Mucosa of descending colon (tissue), 3 donors: ENCODE measurements around the gene IFI27L1. TPM values are rescaled to one million over a fixed set of nuclear protein-coding genes. Genes with fewer than 3 reads are reported as not detected.

Source experiments
- ATAC-seq: fragments of 200-7000 bp; cut with Tn5 transposase; one replicate; pipeline ENCODE4 v1.9.1; 2020; ENCODE audit warnings: mild to moderate bottlenecking, moderate library complexity
- DNase-seq, 3 donors: peaks; one replicate each; pipeline ENCODE4 v3.0.0-alpha.2; 2020
- H3K36me3 ChIP-seq: fragments of 200-600 bp; one replicate; pipeline ENCODE4 v1.8.0; 2021; ENCODE audit warnings: low read depth, mild to moderate bottlenecking
- H3K4me1 ChIP-seq: fragments of 200-600 bp; one replicate; pipeline ENCODE4 v1.8.0; 2021; ENCODE audit warnings: low read depth, mild to moderate bottlenecking
- H3K4me3 ChIP-seq: fragments of 200-600 bp; one replicate; pipeline ENCODE4 v1.8.0; 2021; ENCODE audit warnings: mild to moderate bottlenecking
- H3K9me3 ChIP-seq: fragments of 200-600 bp; one replicate; pipeline ENCODE4 v1.8.0; 2021; ENCODE audit warnings: mild to moderate bottlenecking
- intact Hi-C, 2 donors: fragments of 100-400 bp; cut with DNase I in 1 of 2; cut with micrococcal nuclease in 1 of 2; formaldehyde crosslinking; loops; one replicate each; pipeline versions ENCODE4 v1.11.0 to v1.11.1; 2022; cut with DNase I, micrococcal nuclease
- total RNA-seq, 3 donors: library from RNA; stranded (reverse); fragmentation: NEBNext Ultra II Directional in 2 of 3; extraction: Animal tissue kit (Norgen Biotek cat#: 25700) in 2 of 3; gene quantifications; one replicate each; pipeline versions ENCODE4 v1.2.1 to v1.2.4, GENCODE V29; 2021 to 2023
- TF ChIP-seq, protein P1 (sequence below): fragments of 200-600 bp; IDR thresholded peaks from one replicate; pipeline ENCODE4 v1.8.0; 2022; ENCODE audit warnings: antibody characterized with exemption, mild to moderate bottlenecking
- donor health status: DM: no; HTN: no; CAD: no; lungs with moderate emphysema.
- donor health status: DM: no; HTN: no; CAD: no.
- donor health status: DM: no; HTN: yes; CAD: no.

The IFI27L1 gene
- total RNA-seq, 3 donors from 2014 or later: 19.9 to 29.9 (median 20.6) TPM

DNA sequence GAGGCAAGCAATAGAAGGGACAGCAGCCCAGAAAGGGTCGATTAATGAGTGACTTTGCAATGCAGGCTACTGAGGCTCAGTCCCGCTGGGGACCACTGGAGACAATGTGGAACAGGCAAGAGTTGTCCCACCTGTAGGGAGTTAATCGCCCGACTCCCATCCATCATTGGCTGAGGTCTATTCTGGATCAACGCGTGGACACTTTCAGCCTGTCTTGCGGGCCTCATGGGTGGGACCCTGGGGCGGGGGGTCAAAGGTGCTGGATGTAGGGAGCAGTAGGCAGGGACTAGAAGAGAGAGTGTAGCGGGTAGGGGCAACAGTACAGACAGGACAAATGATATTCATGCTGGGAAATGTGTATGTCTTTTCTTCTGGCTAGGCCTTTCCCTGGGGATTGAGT, 42.2 kb downstream of the IFI27L1 start:
- no peaks in the 10 kb centered on the region for H3K36me3 ChIP-seq

DNA sequence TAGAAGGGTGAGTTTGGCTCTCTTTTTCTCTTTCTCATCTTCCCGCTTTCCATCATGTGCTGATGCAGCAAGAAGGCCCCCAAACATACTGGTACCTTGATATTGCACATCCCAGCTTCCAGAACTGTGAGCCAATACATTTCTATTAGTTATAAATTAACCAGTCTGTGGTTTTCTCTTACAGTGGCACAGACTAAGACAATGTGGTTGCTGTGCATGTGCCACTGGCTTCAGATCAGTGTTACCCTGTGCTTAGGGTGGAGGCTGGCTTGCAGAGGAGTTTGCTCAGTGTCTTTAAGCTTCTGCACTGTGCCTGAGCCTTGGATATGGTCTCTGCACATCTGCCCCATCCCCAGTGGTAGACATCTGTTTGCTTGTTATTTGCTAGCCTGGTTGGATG, 42.8 kb downstream of the IFI27L1 start:
- DNase-seq: no peak
- no peaks in the 10 kb centered on the region for H3K36me3 ChIP-seq
- intact Hi-C loops: no loop called here
- peaks cover 9% of the 10 kb centered on the region for H3K9me3 ChIP-seq
- H3K4me1 ChIP-seq: no peaks in the 10 kb centered on the region
- ATAC-seq: no peak
- TF ChIP-seq, protein P1, sequence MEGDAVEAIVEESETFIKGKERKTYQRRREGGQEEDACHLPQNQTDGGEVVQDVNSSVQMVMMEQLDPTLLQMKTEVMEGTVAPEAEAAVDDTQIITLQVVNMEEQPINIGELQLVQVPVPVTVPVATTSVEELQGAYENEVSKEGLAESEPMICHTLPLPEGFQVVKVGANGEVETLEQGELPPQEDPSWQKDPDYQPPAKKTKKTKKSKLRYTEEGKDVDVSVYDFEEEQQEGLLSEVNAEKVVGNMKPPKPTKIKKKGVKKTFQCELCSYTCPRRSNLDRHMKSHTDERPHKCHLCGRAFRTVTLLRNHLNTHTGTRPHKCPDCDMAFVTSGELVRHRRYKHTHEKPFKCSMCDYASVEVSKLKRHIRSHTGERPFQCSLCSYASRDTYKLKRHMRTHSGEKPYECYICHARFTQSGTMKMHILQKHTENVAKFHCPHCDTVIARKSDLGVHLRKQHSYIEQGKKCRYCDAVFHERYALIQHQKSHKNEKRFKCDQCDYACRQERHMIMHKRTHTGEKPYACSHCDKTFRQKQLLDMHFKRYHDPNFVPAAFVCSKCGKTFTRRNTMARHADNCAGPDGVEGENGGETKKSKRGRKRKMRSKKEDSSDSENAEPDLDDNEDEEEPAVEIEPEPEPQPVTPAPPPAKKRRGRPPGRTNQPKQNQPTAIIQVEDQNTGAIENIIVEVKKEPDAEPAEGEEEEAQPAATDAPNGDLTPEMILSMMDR: no peak
- no peak overlapping the region for H3K4me3 ChIP-seq

More for the DNA sequence above, 42.2 kb downstream of the IFI27L1 start:
- no peak overlapping the region for H3K4me3 ChIP-seq
- TF ChIP-seq, protein P1: no peak
- peaks cover 9% of the 10 kb centered on the region for H3K9me3 ChIP-seq
- intact Hi-C loops: no loop called here
- DNase-seq (no peak), ATAC-seq (no peak)
- H3K4me1 ChIP-seq: no peaks in the 10 kb centered on the region

DNA sequence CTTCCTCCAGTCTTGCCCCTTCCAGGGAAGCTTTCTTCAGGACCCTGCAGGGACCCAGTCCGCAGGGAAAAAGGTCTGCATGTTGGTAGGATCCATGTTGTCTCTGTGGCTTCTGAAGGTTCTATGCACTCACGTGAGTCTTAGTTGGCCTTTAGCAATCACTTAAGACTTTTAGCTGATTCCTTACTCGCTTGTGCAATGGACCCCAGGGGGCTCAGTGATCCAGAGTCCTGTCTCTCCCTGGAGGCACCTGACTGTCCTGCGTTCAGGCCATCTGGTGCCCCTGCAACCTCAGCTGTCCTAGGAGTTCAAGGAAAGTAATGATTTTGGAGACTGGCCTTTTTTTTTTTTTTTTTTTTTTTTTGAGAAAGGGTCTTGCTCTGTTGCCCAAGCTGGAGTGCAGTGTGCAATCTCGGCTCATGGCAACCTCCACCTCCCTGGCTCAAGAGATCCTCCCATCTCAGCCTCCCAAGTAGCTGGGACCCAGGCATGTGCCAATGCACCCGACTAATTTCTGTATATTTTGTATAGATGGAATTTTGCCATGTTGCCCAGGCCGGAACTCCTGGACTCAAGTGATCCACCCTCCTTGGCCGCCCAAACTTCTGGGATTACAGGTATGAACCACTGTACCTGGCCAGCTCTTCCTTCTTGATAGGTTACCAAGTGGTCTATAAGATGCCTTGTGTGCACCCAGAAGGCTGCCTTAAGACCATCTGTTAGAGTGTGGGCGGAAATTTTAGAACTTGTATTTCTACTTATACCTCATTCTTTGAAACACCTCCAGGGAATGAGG, 43.7 kb downstream of the IFI27L1 start:
- no peak for ATAC-seq
- peaks cover 4% of the 10 kb centered on the region for H3K9me3 ChIP-seq
- H3K36me3 ChIP-seq: no peaks in the 10 kb centered on the region
- DNase-seq: no peak
- no peaks in the 10 kb centered on the region for H3K4me1 ChIP-seq
- intact Hi-C loops: no loop called here
- TF ChIP-seq, protein P1: no peak
- H3K4me3 ChIP-seq: no peak overlapping the region

DNA sequence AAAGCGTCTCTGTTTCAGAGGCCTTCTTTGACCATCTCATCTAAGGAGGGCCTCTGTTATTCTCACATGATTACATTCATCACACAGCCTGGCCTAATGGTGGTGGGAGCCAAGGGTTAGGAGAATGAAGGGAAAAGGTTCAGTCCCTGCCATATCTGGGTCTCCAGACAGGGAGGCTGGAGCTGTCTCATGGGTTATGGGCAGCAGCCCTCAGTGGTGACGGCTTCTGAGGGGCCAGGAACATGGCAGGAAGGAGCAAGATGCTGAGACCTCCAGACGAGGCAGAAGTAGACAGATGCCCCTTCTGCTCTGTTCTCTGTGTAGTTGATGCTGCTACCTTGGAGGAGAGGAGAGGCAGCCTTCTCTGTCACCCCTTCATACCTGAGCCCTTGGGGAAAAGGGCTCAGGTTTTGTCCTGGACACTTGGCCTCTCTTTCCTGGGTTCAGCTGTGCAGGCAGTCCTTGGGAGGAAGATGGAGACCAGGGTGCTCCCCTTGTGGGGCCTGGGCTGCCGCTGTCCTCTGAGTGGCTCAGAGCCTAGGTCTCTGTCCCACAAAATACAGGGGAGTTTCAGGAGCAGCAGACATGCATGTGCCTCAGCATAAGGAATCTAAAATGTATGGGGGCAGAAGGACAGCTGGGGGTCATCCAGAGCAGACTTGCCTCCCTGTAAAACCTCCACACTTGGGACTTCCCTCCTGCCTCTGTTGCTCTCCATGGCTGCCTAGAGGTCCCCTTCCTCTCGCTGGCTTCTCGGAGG, 44.7 kb downstream of the IFI27L1 start:
- no peak for ATAC-seq
- H3K4me1 ChIP-seq: no peaks in the 10 kb centered on the region
- no peaks in the 10 kb centered on the region for H3K9me3 ChIP-seq
- no peak for DNase-seq
- no peaks in the 10 kb centered on the region for H3K36me3 ChIP-seq
- no peak overlapping the region for H3K4me3 ChIP-seq
- TF ChIP-seq, protein P1: no peak
- intact Hi-C loops: no loop called here

DNA sequence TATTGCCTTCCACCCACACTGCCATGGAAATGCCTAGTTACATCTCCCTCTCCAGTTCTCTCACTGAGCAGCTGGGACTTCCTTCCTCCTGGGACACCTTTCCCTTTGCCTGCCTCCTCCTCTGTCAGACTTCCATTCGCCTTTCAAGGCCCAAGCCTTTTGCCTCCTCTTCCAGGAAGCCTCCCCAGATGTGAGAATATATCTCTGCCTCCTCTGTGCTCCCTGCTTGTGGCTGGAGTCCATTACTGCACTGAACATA, 45.2 kb downstream of the IFI27L1 start:
- intact Hi-C loops: no loop called here
- H3K4me3 ChIP-seq: no peak overlapping the region
- TF ChIP-seq, protein P1: no peak
- DNase-seq (no peak), ATAC-seq (no peak)
- H3K9me3 ChIP-seq: no peaks in the 10 kb centered on the region
- H3K4me1 ChIP-seq: no peaks in the 10 kb centered on the region
- no peaks in the 10 kb centered on the region for H3K36me3 ChIP-seq
